GM21529 (cell line): ENCODE data around the gene SPTLC1.

ENCODE experiments used
- ATAC-seq: cut with Tn5 transposase; IDR thresholded peaks from one replicate; pipeline ENCODE4 v1.9.1; 2021; ENCODE audit not compliant: unreplicated experiment

SPTLC1 gene

GRCh38 chr9:91992461-91993041, 122.7 kb downstream of the SPTLC1 start:
- ATAC-seq: no peak

- no peak for ATAC-seq
Measured at GRCh38 chr9:91991721-91992341, 123.4 kb downstream of the SPTLC1 start.

GRCh38 chr9:91986248-91986647, 129.0 kb downstream of the SPTLC1 start:
- no peak for ATAC-seq

DNA sequence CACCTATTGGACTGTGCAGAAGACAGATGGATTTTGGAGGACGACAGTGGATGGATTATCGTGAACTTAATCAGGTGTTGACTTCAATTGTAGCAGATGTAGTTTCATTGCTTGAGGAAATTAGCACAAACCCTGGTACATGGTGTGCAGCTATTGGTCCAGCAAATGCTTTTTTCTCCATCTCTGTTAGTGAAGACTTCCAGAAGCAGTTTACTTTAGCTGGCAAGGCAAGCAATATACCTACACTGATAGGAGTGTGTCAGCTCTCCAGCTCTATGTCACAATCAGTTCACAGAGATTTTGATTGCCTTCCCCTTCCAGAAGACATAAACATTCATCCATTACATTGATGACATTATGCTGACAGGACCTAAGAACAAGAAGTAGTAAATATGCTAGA, 129.5 kb downstream of the SPTLC1 start:
- no peak for ATAC-seq
